NK-92 (cell line): Measurements from ENCODE around the gene TYW1B.
"Not testable (repeated sequence)": the region's sequence is repeated elsewhere in the genome, so short reads cannot be mapped to it uniquely, and the experiment has no call there.

Source experiments
- DNase-seq: peaks from one replicate; lab custom pipeline; 2025; ENCODE audit not compliant: unreplicated experiment; lab: John Stamatoyannopoulos, UW

The TYW1B gene

GRCh38 chr7:72561988-72562387, 266.0 kb downstream of the TYW1B start:
- DNase-seq = not testable (repeated sequence)

GRCh38 chr7:72559546-72559945, 268.5 kb downstream of the TYW1B start:
- not testable (repeated sequence) for DNase-seq

- not testable (repeated sequence) for DNase-seq
These were observed 271.3 kb downstream of the TYW1B start for GRCh38 chr7:72556733-72557132.

DNA sequence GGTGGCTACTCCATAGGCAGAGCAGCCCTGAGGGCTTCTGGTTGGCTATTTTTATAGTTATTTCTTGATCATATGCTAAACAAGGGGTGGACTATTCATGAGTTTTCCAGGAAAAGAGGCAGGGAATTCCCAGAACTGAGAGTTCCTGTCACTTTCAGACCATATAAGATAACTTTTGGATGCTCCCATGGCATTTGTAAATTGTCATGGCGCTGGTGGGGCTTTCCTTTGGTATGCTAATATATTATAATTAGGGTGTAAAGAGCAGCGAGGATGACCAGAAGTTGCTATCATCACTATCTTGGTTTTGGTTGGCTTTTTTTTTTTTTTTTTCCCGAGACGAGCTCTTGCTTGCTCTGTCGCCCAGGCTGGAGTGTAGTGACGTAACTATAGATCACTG, 272.8 kb downstream of the TYW1B start:
- not testable (repeated sequence) for DNase-seq

- DNase-seq = not testable (repeated sequence)
These were observed 273.6 kb downstream of the TYW1B start for GRCh38 chr7:72554401-72554800.

DNA sequence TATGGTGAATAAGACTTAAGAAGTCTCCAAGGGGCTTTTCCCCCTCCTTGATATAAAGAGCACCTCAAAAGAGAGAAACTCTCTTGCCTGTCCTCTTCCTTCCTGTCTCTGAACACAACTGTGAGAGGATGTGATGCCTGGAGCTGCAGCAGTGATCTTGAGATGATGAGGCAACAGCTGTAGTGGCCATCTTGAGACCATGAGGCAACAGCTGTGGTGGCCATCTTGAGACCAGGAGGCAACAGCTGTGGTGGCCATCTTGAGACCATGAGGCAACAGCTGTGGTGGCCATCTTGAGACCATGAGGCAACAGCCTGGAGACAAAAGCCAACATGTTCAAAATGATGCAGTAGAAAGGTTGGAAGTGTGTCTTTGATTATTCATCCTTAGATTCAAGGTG, 277.5 kb downstream of the TYW1B start:
- not testable (repeated sequence) for DNase-seq

GRCh38 chr7:72546586-72547237, 281.3 kb downstream of the TYW1B start:
- DNase-seq = not testable (repeated sequence)

- not testable (repeated sequence) for DNase-seq
These were observed 283.5 kb downstream of the TYW1B start for GRCh38 chr7:72544531-72544930.

- DNase-seq = no peak
These were observed 287.1 kb downstream of the TYW1B start for GRCh38 chr7:72540923-72541322.

GRCh38 chr7:72540106-72540611, 287.8 kb downstream of the TYW1B start:
- DNase-seq = no peak

DNA sequence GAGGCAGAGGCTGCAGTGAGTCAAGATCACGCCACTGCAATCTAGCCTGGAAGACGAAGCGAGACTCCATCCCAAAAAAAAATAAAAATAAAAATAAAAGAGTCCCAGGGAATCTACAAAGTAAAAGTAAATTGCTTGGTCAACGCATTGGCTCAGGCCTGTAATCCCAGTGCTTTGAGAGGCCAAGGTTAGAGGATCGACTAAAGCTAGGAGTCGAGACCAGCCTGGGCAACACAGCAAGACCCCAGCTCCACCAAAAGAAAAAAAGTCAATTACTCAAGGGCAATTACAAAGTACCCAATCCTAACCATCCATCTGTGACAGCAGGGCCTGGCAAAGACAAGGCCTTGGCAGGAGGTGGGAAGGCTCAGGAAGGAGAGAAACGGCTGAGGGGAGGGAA, 288.3 kb downstream of the TYW1B start:
- no peak for DNase-seq

GRCh38 chr7:72538856-72539255, 289.1 kb downstream of the TYW1B start:
- no peak for DNase-seq

- no peak for DNase-seq
These were observed 289.9 kb downstream of the TYW1B start for GRCh38 chr7:72538147-72538546.

DNA sequence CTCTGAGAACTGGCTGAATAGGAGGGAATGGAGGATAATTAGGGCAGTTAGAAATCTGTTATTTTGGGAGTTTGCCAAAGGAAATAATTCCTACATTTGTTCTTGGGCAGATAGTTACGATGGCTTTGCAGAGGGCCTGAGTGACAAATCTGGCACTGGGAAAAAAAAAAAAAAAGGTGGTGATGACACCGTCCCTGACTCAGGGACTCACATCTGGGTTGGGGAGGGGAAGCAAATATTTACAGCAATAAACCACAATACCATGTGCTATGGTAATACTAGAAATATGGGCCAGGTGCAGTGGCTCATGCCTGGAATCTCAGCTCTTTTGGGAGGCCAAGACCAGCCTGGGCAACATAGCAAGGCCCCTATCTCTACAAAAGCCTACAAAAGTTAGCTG, 292.0 kb downstream of the TYW1B start:
- not testable (repeated sequence) for DNase-seq

GRCh38 chr7:72531048-72531447, 297.0 kb downstream of the TYW1B start:
- DNase-seq = not testable (repeated sequence)
